Measurements from ENCODE around the gene ASB13.

DNA sequence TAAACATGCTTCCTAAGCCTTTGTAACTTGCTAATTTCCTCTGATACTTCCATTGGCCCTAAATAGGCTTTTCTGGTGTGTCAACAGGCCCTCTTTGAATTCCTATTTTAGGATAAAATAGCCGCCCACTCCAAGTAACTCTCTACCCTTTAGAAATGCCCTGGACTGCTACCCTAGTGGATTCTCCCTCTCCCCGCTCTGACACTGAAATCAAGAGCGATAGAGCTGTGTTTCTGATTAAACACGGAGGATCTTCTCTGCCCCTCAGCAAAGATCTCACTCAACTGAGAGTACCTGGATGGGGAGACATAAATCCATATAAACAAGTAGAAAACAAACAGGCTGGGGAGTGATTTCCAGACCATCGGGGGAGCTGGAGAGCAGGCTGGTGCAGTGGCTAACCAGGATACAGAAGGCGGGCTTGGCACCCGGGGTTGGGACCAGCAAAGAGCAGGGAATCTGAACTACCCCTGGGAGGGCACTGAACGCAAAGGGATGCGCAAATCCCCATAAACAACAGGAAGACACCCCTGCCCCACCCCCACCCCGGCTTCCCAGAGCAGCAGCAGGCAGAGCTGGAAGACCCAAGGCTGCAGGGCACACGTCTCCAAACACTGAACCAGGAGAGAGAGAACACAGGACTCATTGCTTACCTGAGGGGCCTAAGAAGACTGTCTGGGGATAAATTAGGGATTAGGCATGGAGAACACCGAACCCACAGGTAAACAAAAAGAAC is 2.5 kb downstream of the ASB13 start:
- TF ChIP-seq EZH2 (IDR thresholded peaks at IDR 0.05) (no peak), POLR2AphosphoS5 (IDR thresholded peaks at IDR 0.05; ENCODE audit: borderline replicate concordance, low read depth, low read length) (no peak), FOXP2 (optimal IDR thresholded peaks at IDR 0.05; ENCODE audit: control extremely low read depth, extremely low read length, insufficient read depth) (no peak)

All from SK-N-MC (cell line).